Fibroblast of lung (primary cell): ENCODE data around the gene GSC2. TPM values are rescaled to one million over a fixed set of nuclear protein-coding genes. Genes with fewer than 3 reads are reported as not detected.

ENCODE experiments used
- DNase-seq, 2 donors: peaks; one replicate each; pipeline versions ENCODE4 v3.0.0 to v3.0.0-alpha.2; 2010; ENCODE audit warnings: low read depth in 2 of 2
- H2AFZ ChIP-seq: 2 replicates; pipeline ENCODE4 v1.5.1; 2012; ENCODE audit warnings: low read length, control low read depth, inconsistent platforms
- H3K27ac ChIP-seq: 2 replicates; pipeline ENCODE4 v1.5.1; 2011; ENCODE audit warnings: low read length, control low read depth; ENCODE audit not compliant: insufficient read depth
- H3K27me3 ChIP-seq: 2 replicates; pipeline ENCODE4 v1.5.1; 2011; ENCODE audit warnings: mild to moderate bottlenecking, low read length; ENCODE audit not compliant: control insufficient read depth, insufficient read depth
- H3K36me3 ChIP-seq: 2 replicates; pipeline ENCODE4 v1.5.1; 2011; ENCODE audit warnings: low read length; ENCODE audit not compliant: control insufficient read depth, insufficient read depth
- H3K4me1 ChIP-seq: 2 replicates; pipeline ENCODE4 v1.5.1; 2011; ENCODE audit warnings: low read length; ENCODE audit not compliant: control insufficient read depth, insufficient read depth; ENCODE audit errors: extremely low read depth
- H3K4me2 ChIP-seq: 2 replicates; pipeline ENCODE4 v1.5.1; 2011; ENCODE audit warnings: low read length, control low read depth; ENCODE audit not compliant: insufficient read depth; ENCODE audit errors: extremely low read depth
- H3K4me3 ChIP-seq, 4 experiments: fragments of 200-600 bp in 1 of 4; sonication (generic) in 1 of 4; replicated peaks in 1 of 4; 2 replicates each; pipeline ENCODE4 v1.5.1; 2011 to 2016; ENCODE audit warnings: low read length in 4 of 4, low read depth in 3 of 4, mild to moderate bottlenecking in 3 of 4, control low read depth in 2 of 4, inconsistent platforms in 1 of 4, mixed read lengths in 1 of 4; ENCODE audit not compliant: insufficient read depth in 1 of 4; ENCODE audit errors: control extremely low read depth in 1 of 4
- H3K79me2 ChIP-seq: 2 replicates; pipeline ENCODE4 v1.5.1; 2012; ENCODE audit warnings: mild to moderate bottlenecking, low read length, inconsistent platforms; ENCODE audit not compliant: control insufficient read depth, insufficient read depth
- H3K9ac ChIP-seq: 2 replicates; pipeline ENCODE4 v1.5.1; 2011; ENCODE audit warnings: mild to moderate bottlenecking, low read length, control low read depth; ENCODE audit not compliant: insufficient read depth
- H3K9me3 ChIP-seq: 2 replicates; pipeline ENCODE4 v1.5.1; 2012; ENCODE audit warnings: low read depth, low read length; ENCODE audit not compliant: control insufficient read depth, insufficient read depth
- H4K20me1 ChIP-seq: 2 replicates; pipeline ENCODE4 v1.5.1; 2011; ENCODE audit warnings: low read length; ENCODE audit not compliant: control insufficient read depth, insufficient read depth; ENCODE audit errors: extremely low read depth
- CTCF ChIP-seq, 2 donors: IDR thresholded peaks in 1 of 2; conservative IDR thresholded peaks in 1 of 2; 1 replicate in 1 of 2; 2 replicates in 1 of 2; pipeline ENCODE4 v1.5.1; 2011 to 2012; ENCODE audit warnings: low read length in 2 of 2, control low read depth in 1 of 2, inconsistent platforms in 1 of 2, low read depth in 1 of 2, mild to moderate bottlenecking in 1 of 2
- EZH2 ChIP-seq: IDR thresholded peaks from 2 replicates; pipeline ENCODE4 v1.5.1; 2012; ENCODE audit warnings: low read length, control low read depth, mild to moderate bottlenecking; ENCODE audit errors: missing control alignments
- polyA plus RNA-seq, 2 donors: library from polyadenylated mRNA; depleted of rRNA in 1 of 2; stranded (reverse) in 1 of 2; unstranded in 1 of 2; fragments of >200 nt; gene quantifications; 2 replicates each; pipeline ENCODE4 v1.2.1, GENCODE V29; 2011 to 2012; ENCODE audit warnings: missing spikeins in 1 of 2
- total RNA-seq: library from RNA; depleted of rRNA; stranded (reverse); fragments of >200 nt; gene quantifications from 2 replicates; pipeline ENCODE4 v1.2.1, GENCODE V29; 2014

Gene GSC2
- total and polyA plus RNA-seq, 2 donors (not counting 1 experiment from before 2014, with no cell fraction given) = not detected

GRCh38 chr22:19122143-19122751, 27.8 kb downstream of the GSC2 start, which contains the start of gene DGCR2:
Gene DGCR2 (minus strand): TSS chr22:19122412. CDS start chr22:19122206, 206 bp downstream.
- Histone ChIP-seq H3K4me2 (peak within 1 kb of the TSS; percentile 95), H3K4me3 (peak within 1 kb of the TSS; percentile 77 to 88 (median 84)), H4K20me1 (peaks cover 2% of the 10 kb centered on the region), H3K36me3 (peaks cover 6% of the 10 kb centered on the region), H3K27ac (peak within 1 kb of the TSS; percentile 78), H3K79me2 (peaks cover 43% of the 10 kb centered on the region), H3K9ac (peak within 1 kb of the TSS; percentile 84), H2AFZ (peak within 1 kb of the TSS; percentile 85), H3K27me3 (no peaks in the 10 kb centered on the region), H3K9me3 (no peaks in the 10 kb centered on the region), H3K4me1 (peaks cover 4% of the 10 kb centered on the region)
- TF ChIP-seq EZH2 (no peak), CTCF (conservative IDR thresholded peaks at IDR 0.05 in 1 of 2, IDR thresholded peaks at IDR 0.05 in 1 of 2; ENCODE audit: low read depth in 1 of 2, low read length in 2 of 2) (no peak)
- DNase-seq = peak; percentile 93 to 95

- H3K4me3 ChIP-seq = peak overlapping the region; percentile 77 to 88 (median 84)
- no peaks in the 10 kb centered on the region for H3K9me3 ChIP-seq
- peaks cover 48% of the 10 kb centered on the region for H3K79me2 ChIP-seq
- peaks cover 6% of the 10 kb centered on the region for H3K36me3 ChIP-seq
- H3K27me3 ChIP-seq = no peaks in the 10 kb centered on the region
- no peak for TF ChIP-seq CTCF (conservative IDR thresholded peaks at IDR 0.05 in 1 of 2, IDR thresholded peaks at IDR 0.05 in 1 of 2; ENCODE audit: low read depth in 1 of 2, low read length in 2 of 2)
- no peak for TF ChIP-seq EZH2
- H4K20me1 ChIP-seq = peaks cover 2% of the 10 kb centered on the region
- peak overlapping the region; percentile 84 for H3K9ac ChIP-seq
- peak overlapping the region; percentile 95 for H3K4me2 ChIP-seq
- peaks cover 4% of the 10 kb centered on the region for H3K4me1 ChIP-seq
- H2AFZ ChIP-seq = peak overlapping the region; percentile 85
- peak overlapping the region; percentile 78 for H3K27ac ChIP-seq
- DNase-seq = peak; percentile 32 to 44
Measured at GRCh38 chr22:19121631-19122142, 28.4 kb downstream of the GSC2 start.

GRCh38 chr22:19120829-19121630, 29.1 kb downstream of the GSC2 start:
- peak overlapping the region; percentile 46 to 88 (median 84) for H3K4me3 ChIP-seq
- TF ChIP-seq EZH2 = no peak
- TF ChIP-seq CTCF (conservative IDR thresholded peaks at IDR 0.05 in 1 of 2, IDR thresholded peaks at IDR 0.05 in 1 of 2; ENCODE audit: low read depth in 1 of 2, low read length in 2 of 2) = no peak
- peak overlapping the region; percentile 84 for H3K9ac ChIP-seq
- peaks cover 4% of the 10 kb centered on the region for H3K4me1 ChIP-seq
- peaks cover 55% of the 10 kb centered on the region for H3K79me2 ChIP-seq
- H3K9me3 ChIP-seq = no peaks in the 10 kb centered on the region
- DNase-seq = peak in 1 of 2 donors; percentile 67
- H3K27me3 ChIP-seq = no peaks in the 10 kb centered on the region
- peak overlapping the region; percentile 57 for H3K27ac ChIP-seq
- H3K36me3 ChIP-seq = peaks cover 6% of the 10 kb centered on the region
- H2AFZ ChIP-seq = no peak overlapping the region
- H4K20me1 ChIP-seq = peaks cover 2% of the 10 kb centered on the region
- peak overlapping the region; percentile 95 for H3K4me2 ChIP-seq
